ENCODE data around the gene IL18.

IL18 gene

DNA sequence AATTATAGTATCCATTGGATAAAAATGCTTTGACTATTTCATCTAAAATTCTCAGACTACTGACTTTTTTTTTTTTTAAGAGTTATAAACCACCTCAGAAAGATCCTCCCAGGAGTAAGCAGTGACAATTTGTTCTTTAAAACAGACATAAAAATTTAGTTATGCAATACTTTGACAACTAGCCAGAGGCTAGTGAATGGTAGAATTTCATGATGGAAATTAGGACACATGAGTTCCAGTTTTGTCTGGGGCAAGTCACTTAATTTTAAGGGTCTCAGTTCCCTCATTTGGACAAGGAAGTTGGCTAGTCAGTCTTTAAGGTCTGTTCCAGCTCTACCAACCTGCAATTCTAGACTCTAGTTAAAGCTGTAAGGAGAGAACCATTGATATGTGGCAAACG lies 2.9 kb downstream of the IL18 start:
- Histone ChIP-seq H3K4me3 (ENCODE audit: control insufficient read depth in 1 of 7, extremely low read depth in 1 of 7, insufficient read depth in 4 of 7, low read depth in 2 of 7, low read length in 6 of 7) (no peak overlapping the region), H3K4me1 (ENCODE audit: control extremely low read depth in 1 of 4, control insufficient read depth in 4 of 4, insufficient read depth in 4 of 4, low read length in 3 of 4) (peaks cover 19 to 57% (median 36%) of the 10 kb centered on the region in 4 experiments), H3K9me3 (ENCODE audit: control extremely low read depth in 1 of 5, control insufficient read depth in 4 of 5, insufficient read depth in 2 of 5, low read depth in 1 of 5, low read length in 4 of 5) (no peaks in the 10 kb centered on the region), H3K27me3 (replicated peaks in 2 of 5; ENCODE audit: control insufficient read depth in 4 of 5, insufficient read depth in 5 of 5, low read length in 4 of 5) (no peaks in the 10 kb centered on the region), H3K36me3 (ENCODE audit: control insufficient read depth in 4 of 4, insufficient read depth in 4 of 4, low read length in 3 of 4) (peaks cover 0 to 6% (median 2%) of the 10 kb centered on the region in 4 experiments), H3K27ac (ENCODE audit: insufficient read depth in 1 of 2, low read depth in 1 of 2, low read length in 2 of 2, poor library complexity in 1 of 2, severe bottlenecking in 2 of 2) (no peak overlapping the region)
- no CpG with 5 or more reads among the region's 1 CpG for WGBS (ENCODE audit: insufficient coverage)
- ChIA-PET CTCF (interaction anchor here (0.7 to 1.3 kb wide), 2 partner anchors 14 to 131 kb away, joined by 3 to 5 read pairs; partner anchors contain the start of gene BCO2), POLR2A (no interaction called here)
- DNase-seq: no peak

DNA sequence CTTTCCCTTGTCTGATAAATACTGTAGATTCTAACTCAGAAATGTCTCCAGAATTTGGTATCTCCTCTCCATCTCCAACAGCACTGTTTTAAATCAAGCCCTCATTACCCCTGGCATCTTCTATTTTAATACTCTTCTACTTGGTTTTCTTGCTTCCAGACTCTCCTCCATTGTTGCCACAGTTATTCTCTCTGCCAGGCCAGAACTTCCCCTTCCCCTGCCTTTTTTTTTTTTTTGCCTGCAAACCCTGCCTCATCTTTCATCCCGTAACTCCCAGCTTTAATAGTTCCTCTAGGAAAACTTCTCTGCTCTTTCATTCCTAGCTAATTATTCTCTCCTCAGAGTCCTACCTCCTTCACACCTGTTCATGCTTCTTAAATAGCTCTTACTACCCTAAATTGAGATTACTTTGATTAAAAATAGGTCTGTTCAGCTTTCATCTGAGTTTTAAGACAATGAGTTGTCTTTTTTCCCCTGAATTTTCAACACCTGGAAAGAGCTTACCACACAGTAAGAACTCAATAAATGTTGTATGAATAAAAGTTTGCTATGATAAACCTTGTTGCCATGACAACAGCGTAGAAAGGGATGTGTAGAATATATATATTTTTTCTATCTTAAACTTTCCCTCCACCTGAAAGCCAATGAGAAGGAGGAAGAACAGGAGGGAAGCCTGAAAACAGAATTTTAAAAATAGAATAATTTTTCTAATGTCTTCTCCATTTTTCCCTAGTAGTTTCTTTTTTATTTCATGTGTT lies 3.6 kb downstream of the IL18 start:
- ChIA-PET POLR2A (no interaction called here), CTCF (interaction anchor here (0.7 to 1.7 kb wide), 2 partner anchors 46 to 131 kb away, joined by 3 to 7 read pairs; no protein-coding TSS in a partner anchor)
- H3K27me3 ChIP-seq (replicated peaks in 2 of 5; ENCODE audit: control insufficient read depth in 4 of 5, insufficient read depth in 5 of 5, low read length in 4 of 5): no peaks in the 10 kb centered on the region
- H3K27ac ChIP-seq (ENCODE audit: insufficient read depth in 1 of 2, low read depth in 1 of 2, low read length in 2 of 2, poor library complexity in 1 of 2, severe bottlenecking in 2 of 2): peak overlapping the region in 1 of 2 experiments; percentile 21
- 20% methylated on average over 1 of the region's 2 CpGs for WGBS (ENCODE audit: insufficient coverage)
- H3K9me3 ChIP-seq (ENCODE audit: control extremely low read depth in 1 of 5, control insufficient read depth in 4 of 5, insufficient read depth in 2 of 5, low read depth in 1 of 5, low read length in 4 of 5): no peaks in the 10 kb centered on the region
- peak in 2 of 3 donors; percentile 63 to 67 for DNase-seq
- H3K4me3 ChIP-seq (ENCODE audit: control insufficient read depth in 1 of 7, extremely low read depth in 1 of 7, insufficient read depth in 4 of 7, low read depth in 2 of 7, low read length in 6 of 7): peak overlapping the region in 2 of 7 experiments; percentile 16 to 41
- peaks cover 0 to 6% (median 2%) of the 10 kb centered on the region in 4 experiments for H3K36me3 ChIP-seq (ENCODE audit: control insufficient read depth in 4 of 4, insufficient read depth in 4 of 4, low read length in 3 of 4)
- H3K4me1 ChIP-seq (ENCODE audit: control extremely low read depth in 1 of 4, control insufficient read depth in 4 of 4, insufficient read depth in 4 of 4, low read length in 3 of 4): peaks cover 15 to 50% (median 33%) of the 10 kb centered on the region in 4 experiments

GRCh38 chr11:112159098-112160065 lies 4.5 kb downstream of the IL18 start:
- CTCF ChIA-PET: interaction anchor here (0.6 to 1.7 kb wide), 3 partner anchors 30 to 47 kb away, joined by 3 to 7 read pairs (median 3); no protein-coding TSS in a partner anchor
- H3K27ac ChIP-seq (ENCODE audit: insufficient read depth in 1 of 2, low read depth in 1 of 2, low read length in 2 of 2, poor library complexity in 1 of 2, severe bottlenecking in 2 of 2): peak overlapping the region in 1 of 2 experiments; percentile 21

GRCh38 chr11:112156956-112157766 lies 6.7 kb downstream of the IL18 start:
- Histone ChIP-seq H3K4me1 (ENCODE audit: control extremely low read depth in 1 of 4, control insufficient read depth in 4 of 4, insufficient read depth in 4 of 4, low read length in 3 of 4) (peaks cover 3 to 25% (median 17%) of the 10 kb centered on the region in 4 experiments), H3K27ac (ENCODE audit: insufficient read depth in 1 of 2, low read depth in 1 of 2, low read length in 2 of 2, poor library complexity in 1 of 2, severe bottlenecking in 2 of 2) (no peak overlapping the region), H3K36me3 (ENCODE audit: control insufficient read depth in 4 of 4, insufficient read depth in 4 of 4, low read length in 3 of 4) (peaks cover 3 to 21% (median 12%) of the 10 kb centered on the region in 4 experiments), H3K4me3 (ENCODE audit: control insufficient read depth in 1 of 7, extremely low read depth in 1 of 7, insufficient read depth in 4 of 7, low read depth in 2 of 7, low read length in 6 of 7) (no peak overlapping the region), H3K9me3 (ENCODE audit: control extremely low read depth in 1 of 5, control insufficient read depth in 4 of 5, insufficient read depth in 2 of 5, low read depth in 1 of 5, low read length in 4 of 5) (no peaks in the 10 kb centered on the region), H3K27me3 (replicated peaks in 2 of 5; ENCODE audit: control insufficient read depth in 4 of 5, insufficient read depth in 5 of 5, low read length in 4 of 5) (no peaks in the 10 kb centered on the region)
- POLR2A ChIA-PET: no interaction called here
- 100% methylated on average over 3 of the region's 4 CpGs for WGBS (ENCODE audit: insufficient coverage)
- no peak for DNase-seq
- CTCF ChIA-PET: interaction anchor here (1.1 to 1.8 kb wide), 4 partner anchors 13 to 44 kb away, joined by 3 to 5 read pairs (median 4); partner anchors contain the start of gene BCO2

More at GRCh38 chr11:112159098-112160065, 4.5 kb downstream of the IL18 start:
- WGBS (ENCODE audit: insufficient coverage): 88% methylated on average over 4 of the region's 7 CpGs
- peaks cover 11 to 41% (median 29%) of the 10 kb centered on the region in 4 experiments for H3K4me1 ChIP-seq (ENCODE audit: control extremely low read depth in 1 of 4, control insufficient read depth in 4 of 4, insufficient read depth in 4 of 4, low read length in 3 of 4)
- H3K4me3 ChIP-seq (ENCODE audit: control insufficient read depth in 1 of 7, extremely low read depth in 1 of 7, insufficient read depth in 4 of 7, low read depth in 2 of 7, low read length in 6 of 7): peak overlapping the region in 3 of 7 experiments; percentile 9 to 41 (median 16)
- peak in 1 of 3 donors; percentile 26 for DNase-seq
- peaks cover 2 to 11% (median 6%) of the 10 kb centered on the region in 4 experiments for H3K36me3 ChIP-seq (ENCODE audit: control insufficient read depth in 4 of 4, insufficient read depth in 4 of 4, low read length in 3 of 4)
- no peaks in the 10 kb centered on the region for H3K9me3 ChIP-seq (ENCODE audit: control extremely low read depth in 1 of 5, control insufficient read depth in 4 of 5, insufficient read depth in 2 of 5, low read depth in 1 of 5, low read length in 4 of 5)
- POLR2A ChIA-PET: no interaction called here
- H3K27me3 ChIP-seq (replicated peaks in 2 of 5; ENCODE audit: control insufficient read depth in 4 of 5, insufficient read depth in 5 of 5, low read length in 4 of 5): no peaks in the 10 kb centered on the region

- ChIA-PET CTCF (interaction anchor here (1.1 to 1.8 kb wide), 4 partner anchors 14 to 43 kb away, joined by 3 to 5 read pairs (median 4); partner anchors contain the start of gene BCO2), POLR2A (no interaction called here)
- Histone ChIP-seq H3K4me1 (ENCODE audit: control extremely low read depth in 1 of 4, control insufficient read depth in 4 of 4, insufficient read depth in 4 of 4, low read length in 3 of 4) (peaks cover 3 to 21% (median 14%) of the 10 kb centered on the region in 4 experiments), H3K4me3 (ENCODE audit: control insufficient read depth in 1 of 7, extremely low read depth in 1 of 7, insufficient read depth in 4 of 7, low read depth in 2 of 7, low read length in 6 of 7) (no peak overlapping the region), H3K9me3 (ENCODE audit: control extremely low read depth in 1 of 5, control insufficient read depth in 4 of 5, insufficient read depth in 2 of 5, low read depth in 1 of 5, low read length in 4 of 5) (no peaks in the 10 kb centered on the region), H3K36me3 (ENCODE audit: control insufficient read depth in 4 of 4, insufficient read depth in 4 of 4, low read length in 3 of 4) (peaks cover 4 to 28% (median 15%) of the 10 kb centered on the region in 4 experiments), H3K27ac (ENCODE audit: insufficient read depth in 1 of 2, low read depth in 1 of 2, low read length in 2 of 2, poor library complexity in 1 of 2, severe bottlenecking in 2 of 2) (no peak overlapping the region), H3K27me3 (replicated peaks in 2 of 5; ENCODE audit: control insufficient read depth in 4 of 5, insufficient read depth in 5 of 5, low read length in 4 of 5) (no peaks in the 10 kb centered on the region)
- WGBS (ENCODE audit: insufficient coverage): 100% methylated on average over 2 of the region's 5 CpGs
- no peak for DNase-seq
These were observed 7.5 kb downstream of the IL18 start for GRCh38 chr11:112156153-112156955.

GRCh38 chr11:112150517-112150916 lies 13.4 kb downstream of the IL18 start:
- Histone ChIP-seq H3K9me3 (ENCODE audit: control extremely low read depth in 1 of 5, control insufficient read depth in 4 of 5, insufficient read depth in 2 of 5, low read depth in 1 of 5, low read length in 4 of 5) (no peaks in the 10 kb centered on the region), H3K4me1 (ENCODE audit: control extremely low read depth in 1 of 4, control insufficient read depth in 4 of 4, insufficient read depth in 4 of 4, low read length in 3 of 4) (no peaks in the 10 kb centered on the region), H3K36me3 (ENCODE audit: control insufficient read depth in 4 of 4, insufficient read depth in 4 of 4, low read length in 3 of 4) (peaks cover 8 to 55% (median 25%) of the 10 kb centered on the region in 4 experiments), H3K4me3 (ENCODE audit: control insufficient read depth in 1 of 7, extremely low read depth in 1 of 7, insufficient read depth in 4 of 7, low read depth in 2 of 7, low read length in 6 of 7) (no peak overlapping the region), H3K27me3 (replicated peaks in 2 of 5; ENCODE audit: control insufficient read depth in 4 of 5, insufficient read depth in 5 of 5, low read length in 4 of 5) (no peaks in the 10 kb centered on the region), H3K27ac (ENCODE audit: insufficient read depth in 1 of 2, low read depth in 1 of 2, low read length in 2 of 2, poor library complexity in 1 of 2, severe bottlenecking in 2 of 2) (no peak overlapping the region)
- ChIA-PET POLR2A (no interaction called here), CTCF (interaction anchor here (1.1 to 2.0 kb wide), 5 partner anchors 9 to 37 kb away, joined by 3 to 9 read pairs (median 4); partner anchors contain the start of gene BCO2)
- DNase-seq: no peak
- WGBS (ENCODE audit: insufficient coverage): 90% methylated on average over 5 of the region's 5 CpGs

All from common myeloid progenitor, CD34-positive (primary cell).